WTC11 (cell line): ENCODE measurements around the gene MRTFB. TPM values are rescaled to one million over a fixed set of nuclear protein-coding genes. Genes with fewer than 3 reads are reported as not detected.

Source experiments
- ATAC-seq: fragments of 200-7000 bp; cut with Tn5 transposase; 2 replicates; pipeline ENCODE4 v1.10.0; 2021; ENCODE audit warnings: mild to moderate bottlenecking, moderate library complexity
- CTCF ChIA-PET: fragments of 300-600 bp; sonication (Branson Sonifier 250); formaldehyde crosslinking; loops from one replicate; lab custom pipeline; 2021; ENCODE audit warnings: antibody characterized with exemption; lab: Charles Lee
- POLR2A ChIA-PET: fragments of 350-600 bp; sonication (Branson Sonifier 250); formaldehyde crosslinking; loops from one replicate; lab custom pipeline; 2021; ENCODE audit warnings: antibody characterized with exemption; lab: Charles Lee
- DNase-seq: peaks from one replicate; pipeline ENCODE4 v3.0.0; 2021; ENCODE audit warnings: low spot score
- H3K27ac Mint-ChIP-seq: 2 replicates; pipeline ENCODE4 v1.8.0; 2021; ENCODE audit warnings: mixed read lengths
- H3K27me3 Mint-ChIP-seq: 2 replicates; pipeline ENCODE4 v1.8.0; 2021; ENCODE audit warnings: low read depth, mild to moderate bottlenecking, moderate library complexity, mixed read lengths
- H3K36me3 Mint-ChIP-seq: 2 replicates; pipeline ENCODE4 v1.8.0; 2021; ENCODE audit warnings: mixed read lengths
- H3K4me1 Mint-ChIP-seq: 2 replicates; pipeline ENCODE4 v1.8.0; 2022; ENCODE audit warnings: mixed read lengths
- H3K4me3 Mint-ChIP-seq: 2 replicates; pipeline ENCODE4 v1.8.0; 2021; ENCODE audit warnings: mild to moderate bottlenecking, moderate library complexity, mixed read lengths
- H3K9me3 Mint-ChIP-seq: 2 replicates; pipeline ENCODE4 v1.8.0; 2021; ENCODE audit warnings: mixed read lengths
- E2F1 ChIP-seq: sonication (generic); formaldehyde crosslinking; IDR thresholded peaks from 2 replicates; pipeline ENCODE4 v1.8.0; 2022; ENCODE audit warnings: mild to moderate bottlenecking, missing genetic modification reagents
- ELF4 ChIP-seq: sonication (generic); formaldehyde crosslinking; IDR thresholded peaks from 2 replicates; pipeline ENCODE4 v1.8.1; 2022; ENCODE audit warnings: low read depth, mild to moderate bottlenecking, moderate library complexity, missing genetic modification reagents
- EMX1 ChIP-seq: fragments of 250-450 bp; sonication (Bioruptor Pico); IDR thresholded peaks from 2 replicates; pipeline ENCODE4 v1.8.0; 2021; ENCODE audit warnings: mild to moderate bottlenecking
- FOXP4 ChIP-seq: sonication (generic); formaldehyde crosslinking; IDR thresholded peaks from 2 replicates; pipeline ENCODE4 v1.8.0; 2022; ENCODE audit warnings: mild to moderate bottlenecking, missing genetic modification reagents
- IRF1 ChIP-seq: sonication (generic); formaldehyde crosslinking; IDR thresholded peaks from 2 replicates; pipeline ENCODE4 v1.8.0; 2023; ENCODE audit warnings: missing genetic modification reagents
- IRF2 ChIP-seq: sonication (generic); formaldehyde crosslinking; IDR thresholded peaks from 2 replicates; pipeline ENCODE4 v1.8.0; 2022; ENCODE audit warnings: low read depth, missing genetic modification reagents, borderline replicate concordance
- KAT7 ChIP-seq: sonication (generic); formaldehyde crosslinking; IDR thresholded peaks from 2 replicates; pipeline ENCODE4 v1.8.1; 2023; ENCODE audit warnings: missing genetic modification reagents, mild to moderate bottlenecking, borderline replicate concordance
- NFYB ChIP-seq: sonication (generic); formaldehyde crosslinking; conservative IDR thresholded peaks from 2 replicates; pipeline ENCODE4 v1.8.0; 2022; ENCODE audit warnings: low read depth, missing genetic modification reagents
- PRDM15 ChIP-seq: sonication (generic); formaldehyde crosslinking; IDR thresholded peaks from 2 replicates; pipeline ENCODE4 v1.8.0; 2022; ENCODE audit warnings: missing genetic modification reagents
- RELA ChIP-seq: sonication (generic); formaldehyde crosslinking; IDR thresholded peaks from 2 replicates; pipeline ENCODE4 v1.8.1; 2022; ENCODE audit warnings: missing genetic modification reagents, mild to moderate bottlenecking, borderline replicate concordance
- SP1 ChIP-seq: sonication (generic); formaldehyde crosslinking; conservative IDR thresholded peaks from 2 replicates; pipeline ENCODE4 v1.8.1; 2022; ENCODE audit warnings: missing genetic modification reagents
- USF1 ChIP-seq: sonication (generic); formaldehyde crosslinking; IDR thresholded peaks from 2 replicates; pipeline ENCODE4 v1.8.0; 2022; ENCODE audit warnings: mild to moderate bottlenecking, missing genetic modification reagents
- ZNF232 ChIP-seq: sonication (generic); formaldehyde crosslinking; IDR thresholded peaks from 2 replicates; pipeline ENCODE4 v1.8.0; 2022; ENCODE audit warnings: mild to moderate bottlenecking, missing genetic modification reagents
- ZNF396 ChIP-seq: fragments of 250-450 bp; sonication (Bioruptor Pico); IDR thresholded peaks from 2 replicates; pipeline ENCODE4 v1.8.0; 2021; ENCODE audit warnings: mild to moderate bottlenecking, moderate library complexity, borderline replicate concordance
- ZNF416 ChIP-seq: fragments of 250-450 bp; sonication (Bioruptor Pico); IDR thresholded peaks from 2 replicates; pipeline ENCODE4 v1.9.0; 2021; ENCODE audit warnings: mild to moderate bottlenecking, inconsistent platforms
- ZNF425 ChIP-seq: fragments of 250-450 bp; sonication (Bioruptor Pico); conservative IDR thresholded peaks from 2 replicates; pipeline ENCODE4 v1.9.0; 2021; ENCODE audit warnings: mild to moderate bottlenecking
- ZNF512 ChIP-seq: sonication (generic); formaldehyde crosslinking; IDR thresholded peaks from 2 replicates; pipeline ENCODE4 v1.8.1; 2022; ENCODE audit warnings: missing genetic modification reagents, borderline replicate concordance
- total RNA-seq: library from RNA; stranded (reverse); gene quantifications from 3 replicates; pipeline ENCODE4 v1.2.3, GENCODE V29; 2021

MRTFB gene
- total RNA-seq, 1 experiment from 2014 or later = 30.8 TPM

- TF ChIP-seq E2F1 (CRISPR knock-in tag) (no peak), KAT7 (no peak)
These were observed 9.3 kb upstream of the MRTFB start (continued) for GRCh38 chr16:14061732-14062259.

- CTCF ChIA-PET = interaction anchor here (0.6 to 1.6 kb wide), 2 partner anchors 143 to 225 kb away, joined by 6 to 11 read pairs; partner anchors contain the start of gene ERCC4
- Mint-ChIP-seq H3K4me1 (no peaks in the 10 kb centered on the region), H3K27ac (no peak overlapping the region), H3K9me3 (peaks cover 15% of the 10 kb centered on the region), H3K27me3 (no peaks in the 10 kb centered on the region; the same call in none of the 2 replicates), H3K36me3 (peaks cover 2% of the 10 kb centered on the region; the same call in 1 of the 2 replicates), H3K4me3 (no peak overlapping the region)
- ATAC-seq (no peak), DNase-seq (no peak)
- no peak for TF ChIP-seq FOXP4 (CRISPR knock-in tag)
- no peak for TF ChIP-seq USF1 (CRISPR knock-in tag)
- no peak for TF ChIP-seq IRF1 (CRISPR knock-in tag)
- no peak for TF ChIP-seq ZNF512 (CRISPR knock-in tag)
- POLR2A ChIA-PET = no interaction called here
These were observed 8.9 kb upstream of the MRTFB start for GRCh38 chr16:14062261-14062660.

GRCh38 chr16:14063618-14064581 is 7.2 kb upstream of the MRTFB start:
- Mint-ChIP-seq H3K27me3 (no peaks in the 10 kb centered on the region; the same call in 1 of the 2 replicates), H3K4me3 (no peak overlapping the region), H3K4me1 (no peaks in the 10 kb centered on the region), H3K9me3 (peaks cover 12% of the 10 kb centered on the region; the same call in 1 of the 2 replicates), H3K36me3 (no peaks in the 10 kb centered on the region), H3K27ac (no peak overlapping the region)
- DNase-seq = no peak
- CTCF ChIA-PET = no interaction called here
- no peak for ATAC-seq
- POLR2A ChIA-PET = no interaction called here
- TF ChIP-seq EMX1 (CRISPR knock-in tag) = no peak
- TF ChIP-seq ELF4 (CRISPR knock-in tag) = no peak
- no peak for TF ChIP-seq PRDM15 (CRISPR knock-in tag)
- TF ChIP-seq ZNF232 (CRISPR knock-in tag) = no peak
- no peak for TF ChIP-seq NFYB (CRISPR knock-in tag)
- no peak for TF ChIP-seq IRF2 (CRISPR knock-in tag)
- no peak for TF ChIP-seq ZNF425 (CRISPR knock-in tag)
- no peak for TF ChIP-seq IRF1 (CRISPR knock-in tag)
- TF ChIP-seq SP1 (CRISPR knock-in tag) = no peak
- TF ChIP-seq ZNF396 = no peak
- no peak for TF ChIP-seq ZNF416 (CRISPR knock-in tag)
- TF ChIP-seq RELA (CRISPR knock-in tag) = no peak
